Measurements from ENCODE around the gene PHYHD1. TPM values are rescaled to one million over a fixed set of nuclear protein-coding genes. Genes with fewer than 3 reads are reported as not detected.
"Not testable (repeated sequence)": the region's sequence is repeated elsewhere in the genome, so short reads cannot be mapped to it uniquely, and the experiment has no call there.

The PHYHD1 gene
- total RNA-seq, 1 donor from 2014 or later: 0.47 TPM

GRCh38 chr9:128943832-128944620 is 23.2 kb downstream of the PHYHD1 start:
- intact Hi-C loops (cut with micrococcal nuclease): no loop called here
- Mint-ChIP-seq H3K4me1 (peaks cover 28% of the 10 kb centered on the region), H3K27ac (no peak overlapping the region), H3K4me3 (no peak overlapping the region), H3K27me3 (no peaks in the 10 kb centered on the region), H3K9me3 (no peaks in the 10 kb centered on the region), H3K36me3 (ENCODE audit: low read depth) (peaks cover 21% of the 10 kb centered on the region)
- no peak for DNase-seq

- H3K4me3 Mint-ChIP-seq, DNase-seq, H3K9me3 Mint-ChIP-seq, H3K27me3 Mint-ChIP-seq, H3K27ac Mint-ChIP-seq: not testable (repeated sequence)
- intact Hi-C loops (cut with micrococcal nuclease): loop anchor here (5.0 kb wide), 1 partner anchor 258 kb away; the partner anchor contains the start of gene SET
- Mint-ChIP-seq H3K36me3 (ENCODE audit: low read depth) (peaks cover 23% of the 10 kb centered on the region), H3K4me1 (peaks cover 28% of the 10 kb centered on the region)
Measured at GRCh38 chr9:128944966-128945365, 24.2 kb downstream of the PHYHD1 start.

GRCh38 chr9:128945798-128946501 is 25.2 kb downstream of the PHYHD1 start:
- intact Hi-C loops (cut with micrococcal nuclease): loop anchor here (5.0 kb wide), 1 partner anchor 259 kb away; the partner anchor contains the start of gene SET
- no peaks in the 10 kb centered on the region for H3K27me3 Mint-ChIP-seq
- peaks cover 26% of the 10 kb centered on the region for H3K36me3 Mint-ChIP-seq (ENCODE audit: low read depth)
- peaks cover 31% of the 10 kb centered on the region for H3K4me1 Mint-ChIP-seq
- H3K9me3 Mint-ChIP-seq: no peaks in the 10 kb centered on the region
- peak overlapping the region; percentile 92 for H3K4me3 Mint-ChIP-seq
- no peak for DNase-seq
- H3K27ac Mint-ChIP-seq: peak overlapping the region; percentile 99

GRCh38 chr9:128946571-128947276 is 25.9 kb downstream of the PHYHD1 start:
- no peaks in the 10 kb centered on the region for H3K9me3 Mint-ChIP-seq
- DNase-seq: peak; percentile 63
- intact Hi-C loops (cut with micrococcal nuclease): loop anchor here (1.0 to 5.0 kb wide), 2 partner anchors 82 to 259 kb away; partner anchors contain the start of genes SET and SH3GLB2
- H3K4me3 Mint-ChIP-seq: peak overlapping the region; percentile 92
- H3K36me3 Mint-ChIP-seq (ENCODE audit: low read depth): peaks cover 31% of the 10 kb centered on the region
- H3K27ac Mint-ChIP-seq: peak overlapping the region; percentile 99
- peaks cover 31% of the 10 kb centered on the region for H3K4me1 Mint-ChIP-seq
- H3K27me3 Mint-ChIP-seq: no peaks in the 10 kb centered on the region

- intact Hi-C loops (cut with micrococcal nuclease): loop anchor here (1.0 to 5.0 kb wide), 2 partner anchors 81 to 260 kb away; partner anchors contain the start of genes SET and SH3GLB2
- H3K9me3 Mint-ChIP-seq: no peaks in the 10 kb centered on the region
- H3K27ac Mint-ChIP-seq: peak overlapping the region; percentile 99
- peaks cover 35% of the 10 kb centered on the region for H3K36me3 Mint-ChIP-seq (ENCODE audit: low read depth)
- peak overlapping the region; percentile 92 for H3K4me3 Mint-ChIP-seq
- DNase-seq: no peak
- peaks cover 31% of the 10 kb centered on the region for H3K4me1 Mint-ChIP-seq
- H3K27me3 Mint-ChIP-seq: no peaks in the 10 kb centered on the region
Measured at GRCh38 chr9:128947277-128947526, 26.4 kb downstream of the PHYHD1 start.

GRCh38 chr9:128947527-128948301 is 26.9 kb downstream of the PHYHD1 start, which contains the start of the genes DOLK and NUP188:
DOLK (minus strand) TSS chr9:128947603; CDS start chr9:128947303, 300 bp downstream.
NUP188 (plus strand) TSS chr9:128947699; CDS start chr9:128947720, 21 bp downstream.
- peak; percentile 100 for DNase-seq
- H3K9me3 Mint-ChIP-seq: no peaks in the 10 kb centered on the region
- intact Hi-C loops (cut with micrococcal nuclease): loop anchor here (1.0 to 5.0 kb wide), 4 partner anchors 66 to 395 kb away; partner anchors contain the start of genes KYAT1, SET, SH3GLB2 and SPTAN1
- peaks cover 38% of the 10 kb centered on the region for H3K36me3 Mint-ChIP-seq (ENCODE audit: low read depth)
- peaks cover 33% of the 10 kb centered on the region for H3K4me1 Mint-ChIP-seq
- H3K27ac Mint-ChIP-seq: peak within 1 kb of the TSS; percentile 99
- peak within 1 kb of the TSS; percentile 92 for H3K4me3 Mint-ChIP-seq
- H3K27me3 Mint-ChIP-seq: no peaks in the 10 kb centered on the region

GRCh38 chr9:128961403-128961802 is 40.6 kb downstream of the PHYHD1 start:
- H3K27me3 Mint-ChIP-seq; intact Hi-C loops (cut with micrococcal nuclease); H3K4me3 Mint-ChIP-seq; H3K27ac Mint-ChIP-seq; DNase-seq; H3K4me1 Mint-ChIP-seq; H3K9me3 Mint-ChIP-seq: not testable (repeated sequence)
- H3K36me3 Mint-ChIP-seq (ENCODE audit: low read depth): peaks cover 52% of the 10 kb centered on the region

GRCh38 chr9:128969491-128969890 is 48.7 kb downstream of the PHYHD1 start:
- no peaks in the 10 kb centered on the region for H3K9me3 Mint-ChIP-seq
- H3K4me1 Mint-ChIP-seq: no peaks in the 10 kb centered on the region
- H3K27me3 Mint-ChIP-seq: no peaks in the 10 kb centered on the region
- no peak overlapping the region for H3K4me3 Mint-ChIP-seq
- intact Hi-C loops (cut with micrococcal nuclease): no loop called here
- H3K36me3 Mint-ChIP-seq (ENCODE audit: low read depth): peaks cover 55% of the 10 kb centered on the region
- DNase-seq: no peak
- H3K27ac Mint-ChIP-seq: no peak overlapping the region

- Mint-ChIP-seq H3K9me3 (no peaks in the 10 kb centered on the region), H3K27ac (no peak overlapping the region), H3K4me1 (no peaks in the 10 kb centered on the region), H3K4me3 (no peak overlapping the region), H3K27me3 (no peaks in the 10 kb centered on the region), H3K36me3 (ENCODE audit: low read depth) (peaks cover 68% of the 10 kb centered on the region)
- intact Hi-C loops (cut with micrococcal nuclease): no loop called here
- DNase-seq: no peak
Measured at GRCh38 chr9:128972956-128973355, 52.2 kb downstream of the PHYHD1 start.

GRCh38 chr9:128979111-128979510 is 58.3 kb downstream of the PHYHD1 start:
- H3K27me3 Mint-ChIP-seq: no peaks in the 10 kb centered on the region
- H3K4me3 Mint-ChIP-seq: no peak overlapping the region
- H3K9me3 Mint-ChIP-seq: no peaks in the 10 kb centered on the region
- no peak overlapping the region for H3K27ac Mint-ChIP-seq
- no peaks in the 10 kb centered on the region for H3K4me1 Mint-ChIP-seq
- intact Hi-C loops (cut with micrococcal nuclease): no loop called here
- peaks cover 75% of the 10 kb centered on the region for H3K36me3 Mint-ChIP-seq (ENCODE audit: low read depth)
- DNase-seq: no peak

GRCh38 chr9:128983536-128983935 is 62.8 kb downstream of the PHYHD1 start:
- Mint-ChIP-seq H3K27ac (no peak overlapping the region), H3K4me3 (no peak overlapping the region), H3K9me3 (no peaks in the 10 kb centered on the region), H3K36me3 (ENCODE audit: low read depth) (peaks cover 89% of the 10 kb centered on the region), H3K27me3 (no peaks in the 10 kb centered on the region), H3K4me1 (no peaks in the 10 kb centered on the region)
- intact Hi-C loops (cut with micrococcal nuclease): no loop called here
- no peak for DNase-seq

- no peaks in the 10 kb centered on the region for H3K4me1 Mint-ChIP-seq
- no peaks in the 10 kb centered on the region for H3K27me3 Mint-ChIP-seq
- no peak overlapping the region for H3K27ac Mint-ChIP-seq
- H3K4me3 Mint-ChIP-seq: no peak overlapping the region
- DNase-seq: no peak
- no peaks in the 10 kb centered on the region for H3K9me3 Mint-ChIP-seq
- peaks cover 71% of the 10 kb centered on the region for H3K36me3 Mint-ChIP-seq (ENCODE audit: low read depth)
- intact Hi-C loops (cut with micrococcal nuclease): no loop called here
Measured at GRCh38 chr9:128986671-128987070, 65.9 kb downstream of the PHYHD1 start.

- Mint-ChIP-seq H3K4me3 (no peak overlapping the region), H3K27me3 (no peaks in the 10 kb centered on the region), H3K9me3 (no peaks in the 10 kb centered on the region), H3K27ac (no peak overlapping the region), H3K4me1 (no peaks in the 10 kb centered on the region), H3K36me3 (ENCODE audit: low read depth) (peaks cover 65% of the 10 kb centered on the region)
- intact Hi-C loops (cut with micrococcal nuclease): no loop called here
- no peak for DNase-seq
Measured at GRCh38 chr9:128987805-128988204, 67.0 kb downstream of the PHYHD1 start.
